ENCODE data around the gene COL18A1. TPM values are rescaled to one million over a fixed set of nuclear protein-coding genes. Genes with fewer than 3 reads are reported as not detected.

Gene COL18A1
- total and polyA plus RNA-seq, 2 of the 8 experiments (the other 6 are each of a cell fraction or from before 2014, with no cell fraction given), result 145 to 201 TPM

GRCh38 chr21:45448283-45448809 is 43.4 kb downstream of the COL18A1 start (continued):
- no peak for TF ChIP-seq CBX8 (IDR thresholded peaks at IDR 0.05; ENCODE audit: borderline replicate concordance, low read depth, low read length)
- no peak for TF ChIP-seq GTF2F1 (IDR thresholded peaks at IDR 0.05; ENCODE audit: borderline replicate concordance, low read depth, low read length)
- no peak for TF ChIP-seq CHD2 (IDR thresholded peaks at IDR 0.05; ENCODE audit: low read length)
- TF ChIP-seq SIX5 (IDR thresholded peaks at IDR 0.05; ENCODE audit: low read depth, low read length), result no peak

Data from H1 (cell line).